ENCODE results near the gene NPAS3.

Gene NPAS3

GRCh38 chr14:33696165-33696564 is 757.5 kb downstream of the NPAS3 start:
- no peak for DNase-seq

- DNase-seq: no peak
These were observed 760.8 kb downstream of the NPAS3 start for GRCh38 chr14:33699300-33699983.

GRCh38 chr14:33700052-33700451 is 761.4 kb downstream of the NPAS3 start:
- no peak for DNase-seq

GRCh38 chr14:33702293-33702692 is 763.6 kb downstream of the NPAS3 start:
- no peak for DNase-seq

- no peak for DNase-seq
These were observed 765.8 kb downstream of the NPAS3 start for GRCh38 chr14:33704481-33704880.

GRCh38 chr14:33705490-33705889 is 766.8 kb downstream of the NPAS3 start:
- DNase-seq: no peak

GRCh38 chr14:33707716-33708115 is 769.0 kb downstream of the NPAS3 start:
- DNase-seq: no peak

- no peak for DNase-seq
These were observed 770.6 kb downstream of the NPAS3 start for GRCh38 chr14:33709283-33709682.

- no peak for DNase-seq
These were observed 771.0 kb downstream of the NPAS3 start for GRCh38 chr14:33709711-33710110.

GRCh38 chr14:33710273-33710672 is 771.6 kb downstream of the NPAS3 start:
- DNase-seq: no peak

- DNase-seq: no peak
These were observed 772.5 kb downstream of the NPAS3 start for GRCh38 chr14:33711194-33711593.

- DNase-seq: no peak
These were observed 773.1 kb downstream of the NPAS3 start for GRCh38 chr14:33711811-33712216.

GRCh38 chr14:33714527-33715226 is 776.0 kb downstream of the NPAS3 start:
- DNase-seq: no peak

- DNase-seq: no peak
These were observed 776.5 kb downstream of the NPAS3 start for GRCh38 chr14:33715227-33715528.

GRCh38 chr14:33716921-33717320 is 778.2 kb downstream of the NPAS3 start:
- DNase-seq: no peak

- DNase-seq: no peak
These were observed 779.2 kb downstream of the NPAS3 start for GRCh38 chr14:33717866-33718265.

- no peak for DNase-seq
These were observed 781.7 kb downstream of the NPAS3 start for GRCh38 chr14:33720284-33720787.

- no peak for DNase-seq
These were observed 788.0 kb downstream of the NPAS3 start for GRCh38 chr14:33726685-33727084.

- no peak for DNase-seq
These were observed 788.9 kb downstream of the NPAS3 start for GRCh38 chr14:33727606-33728005.

- DNase-seq: no peak
These were observed 789.4 kb downstream of the NPAS3 start for GRCh38 chr14:33728010-33728498.

- DNase-seq: no peak
These were observed 791.5 kb downstream of the NPAS3 start for GRCh38 chr14:33730156-33730555.

GRCh38 chr14:33732175-33732574 is 793.5 kb downstream of the NPAS3 start:
- DNase-seq: no peak

- DNase-seq: no peak
These were observed 794.6 kb downstream of the NPAS3 start for GRCh38 chr14:33733310-33733709.

GRCh38 chr14:33733721-33734120 is 795.0 kb downstream of the NPAS3 start:
- no peak for DNase-seq

- no peak for DNase-seq
These were observed 795.7 kb downstream of the NPAS3 start for GRCh38 chr14:33734387-33734786.
